DOHH2 (cell line): ENCODE results near the gene DLX4.

Source experiments
- EZH2phosphoT487 ChIP-seq: fragments of 200-600 bp; sonication (generic); IDR thresholded peaks from 2 replicates; pipeline ENCODE4 v1.6.1; 2017; ENCODE audit warnings: borderline replicate concordance, mild to moderate bottlenecking, antibody characterized with exemption, low read length, moderate library complexity, mixed read lengths
- TF ChIP-seq, protein P1 (sequence below): fragments of 200-600 bp; sonication (generic); IDR thresholded peaks from one replicate; pipeline ENCODE4 v1.5.1; 2014; ENCODE audit warnings: antibody characterized with exemption, mild to moderate bottlenecking, low read depth, low read length; ENCODE audit not compliant: poor library complexity, severe bottlenecking

DNA sequence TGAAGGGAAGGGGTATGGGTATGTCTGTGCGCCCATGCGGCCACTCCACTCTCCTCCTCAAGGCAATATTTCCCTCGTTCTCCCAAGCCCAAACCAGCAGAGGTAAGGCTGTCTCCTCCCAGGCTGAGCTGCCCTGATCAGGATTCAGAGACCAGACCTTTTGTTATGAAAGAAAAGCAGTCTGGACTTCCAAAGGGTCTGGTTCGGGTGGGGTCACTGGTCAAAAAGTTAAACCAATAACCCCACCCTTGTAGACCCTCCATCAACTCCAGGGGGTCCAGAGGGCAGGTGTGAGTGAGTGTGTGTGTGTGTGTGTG is 5.7 kb upstream of the DLX4 start:
- no peak for TF ChIP-seq EZH2phosphoT487
- TF ChIP-seq, protein P1, sequence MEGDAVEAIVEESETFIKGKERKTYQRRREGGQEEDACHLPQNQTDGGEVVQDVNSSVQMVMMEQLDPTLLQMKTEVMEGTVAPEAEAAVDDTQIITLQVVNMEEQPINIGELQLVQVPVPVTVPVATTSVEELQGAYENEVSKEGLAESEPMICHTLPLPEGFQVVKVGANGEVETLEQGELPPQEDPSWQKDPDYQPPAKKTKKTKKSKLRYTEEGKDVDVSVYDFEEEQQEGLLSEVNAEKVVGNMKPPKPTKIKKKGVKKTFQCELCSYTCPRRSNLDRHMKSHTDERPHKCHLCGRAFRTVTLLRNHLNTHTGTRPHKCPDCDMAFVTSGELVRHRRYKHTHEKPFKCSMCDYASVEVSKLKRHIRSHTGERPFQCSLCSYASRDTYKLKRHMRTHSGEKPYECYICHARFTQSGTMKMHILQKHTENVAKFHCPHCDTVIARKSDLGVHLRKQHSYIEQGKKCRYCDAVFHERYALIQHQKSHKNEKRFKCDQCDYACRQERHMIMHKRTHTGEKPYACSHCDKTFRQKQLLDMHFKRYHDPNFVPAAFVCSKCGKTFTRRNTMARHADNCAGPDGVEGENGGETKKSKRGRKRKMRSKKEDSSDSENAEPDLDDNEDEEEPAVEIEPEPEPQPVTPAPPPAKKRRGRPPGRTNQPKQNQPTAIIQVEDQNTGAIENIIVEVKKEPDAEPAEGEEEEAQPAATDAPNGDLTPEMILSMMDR = no peak
